H1 (cell line): ENCODE data around the gene GXYLT2. TPM values are rescaled to one million over a fixed set of nuclear protein-coding genes. Genes with fewer than 3 reads are reported as not detected.

Source experiments
- CTCF ChIA-PET: fragments of 300-600 bp; sonication (Branson Sonifier 250); formaldehyde crosslinking; loops from one replicate; lab custom pipeline; 2021; ENCODE audit not compliant: partially characterized antibody; lab: Charles Lee
- POLR2A ChIA-PET: fragments of 300-600 bp; sonication (Branson Sonifier 250); formaldehyde crosslinking; loops from one replicate; lab custom pipeline; 2021; ENCODE audit warnings: inconsistent platforms; ENCODE audit not compliant: partially characterized antibody; lab: Charles Lee
- DNase-seq, 2 experiments: peaks; one replicate each; pipeline versions ENCODE4 v3.0.0 to v3.0.0-alpha.2; 2010 to 2022; ENCODE audit warnings: low spot score in 2 of 2, low read depth in 1 of 2, mixed read lengths in 1 of 2
- FAIRE-seq: peaks from 2 replicates; lab custom pipeline; 2011; peaks lifted over from hg19 to GRCh38; lab: Jason Lieb, UNC
- H2AFZ ChIP-seq: 2 replicates; pipeline ENCODE4 v1.8.1; 2012; ENCODE audit warnings: low read length, inconsistent platforms
- H2AK5ac ChIP-seq: 2 replicates; pipeline ENCODE4 v1.6.1; 2013; ENCODE audit warnings: low read depth, low read length
- H2BK120ac ChIP-seq: replicated peaks from 2 replicates; pipeline ENCODE3; 2013; ENCODE audit warnings: low read depth, low read length, inconsistent platforms
- H2BK12ac ChIP-seq: 2 replicates; pipeline ENCODE4 v1.6.1; 2013; ENCODE audit warnings: low read depth, low read length
- H2BK15ac ChIP-seq: 2 replicates; pipeline ENCODE4 v1.6.1; 2013; ENCODE audit warnings: low read length
- H2BK20ac ChIP-seq: 2 replicates; pipeline ENCODE4 v1.6.1; 2013; ENCODE audit warnings: low read length
- H2BK5ac ChIP-seq: 2 replicates; pipeline ENCODE4 v1.6.1; 2013; ENCODE audit warnings: low read depth, low read length
- H3K14ac ChIP-seq: 2 replicates; pipeline ENCODE4 v1.6.1; 2013; ENCODE audit warnings: inconsistent platforms; ENCODE audit not compliant: insufficient read length
- H3K18ac ChIP-seq: 2 replicates; pipeline ENCODE4 v1.6.1; 2013; ENCODE audit warnings: low read length; ENCODE audit errors: extremely low read depth
- H3K23ac ChIP-seq: 2 replicates; pipeline ENCODE4 v1.6.1; 2013; ENCODE audit warnings: inconsistent platforms; ENCODE audit not compliant: insufficient read length
- H3K23me2 ChIP-seq: 2 replicates; pipeline ENCODE4 v1.6.1; 2013; ENCODE audit warnings: low read depth, low read length
- H3K27ac ChIP-seq: 2 replicates; pipeline ENCODE4 v1.6.1; 2011; ENCODE audit warnings: low read depth, low read length, inconsistent platforms
- H3K27me3 ChIP-seq, 4 experiments: replicated peaks in 1 of 4; 1 replicate in 1 of 4; 2 replicates in 3 of 4; pipeline versions ENCODE4 v1.6.1 to v1.8.1; 2011 to 2013; ENCODE audit warnings: low read length in 3 of 4, mild to moderate bottlenecking in 3 of 4, inconsistent platforms in 2 of 4, mixed read lengths in 2 of 4, moderate library complexity in 1 of 4; ENCODE audit not compliant: control insufficient read depth in 3 of 4, insufficient read depth in 3 of 4; ENCODE audit errors: extremely low read depth in 1 of 4
- H3K36me3 ChIP-seq, 4 experiments: 2 replicates each; pipeline versions ENCODE4 v1.6.1 to v1.8.1; 2011 to 2013; ENCODE audit warnings: mild to moderate bottlenecking in 4 of 4, low read length in 3 of 4, moderate library complexity in 2 of 4, control low read depth in 1 of 4, inconsistent platforms in 1 of 4; ENCODE audit not compliant: insufficient read depth in 4 of 4, control insufficient read depth in 2 of 4
- H3K4ac ChIP-seq: replicated peaks from 2 replicates; pipeline ENCODE3; 2013; ENCODE audit warnings: low read length, low read depth, mixed read lengths, inconsistent platforms; ENCODE audit not compliant: insufficient read length
- H3K4me1 ChIP-seq, 4 experiments: replicated peaks in 1 of 4; 1 replicate in 1 of 4; 2 replicates in 3 of 4; pipeline versions ENCODE4 v1.6.1 to v1.8.1; 2011 to 2013; ENCODE audit warnings: low read length in 3 of 4, inconsistent platforms in 2 of 4, mixed read lengths in 1 of 4; ENCODE audit not compliant: insufficient read depth in 4 of 4, control insufficient read depth in 3 of 4
- H3K4me2 ChIP-seq, 2 experiments: 2 replicates each; pipeline versions ENCODE4 v1.6.1 to v1.8.1; 2011 to 2013; ENCODE audit warnings: low read depth in 2 of 2, low read length in 2 of 2, control low read depth in 1 of 2, inconsistent platforms in 1 of 2, mild to moderate bottlenecking in 1 of 2; ENCODE audit not compliant: insufficient read depth in 1 of 2
- H3K4me3 ChIP-seq, 4 experiments: fragments of 200-600, 300-600 bp in 1 of 4; sonication (generic), shearing (Covaris generic), sonication (Bioruptor Twin) in 1 of 4; 2 replicates each; pipeline versions ENCODE4 v1.5.1 to v1.8.1; 2011 to 2016; ENCODE audit warnings: low read length in 4 of 4, low read depth in 3 of 4, control low read depth in 2 of 4, inconsistent platforms in 2 of 4, mild to moderate bottlenecking in 2 of 4, mixed read lengths in 1 of 4, moderate library complexity in 1 of 4; ENCODE audit not compliant: insufficient read depth in 2 of 4; ENCODE audit errors: extremely low read depth in 1 of 4
- H3K56ac ChIP-seq: replicated peaks from 2 replicates; pipeline ENCODE3; 2013; ENCODE audit warnings: low read depth, mild to moderate bottlenecking, mixed read lengths, low read length, inconsistent platforms; ENCODE audit not compliant: insufficient read length
- H3K79me1 ChIP-seq: 2 replicates; pipeline ENCODE4 v1.6.1; 2013; ENCODE audit warnings: low read depth, low read length, control low read depth
- H3K79me2 ChIP-seq, 2 experiments: 2 replicates each; pipeline versions ENCODE4 v1.6.1 to v1.8.1; 2012 to 2013; ENCODE audit warnings: low read length in 2 of 2, mild to moderate bottlenecking in 2 of 2, inconsistent platforms in 1 of 2; ENCODE audit not compliant: insufficient read depth in 2 of 2, control insufficient read depth in 1 of 2
- H3K9ac ChIP-seq, 4 experiments: replicated peaks in 1 of 4; 1 replicate in 1 of 4; 2 replicates in 3 of 4; pipeline versions ENCODE4 v1.6.1 to v1.8.1; 2011 to 2013; ENCODE audit warnings: low read depth in 3 of 4, low read length in 3 of 4, control low read depth in 2 of 4, mild to moderate bottlenecking in 2 of 4, moderate library complexity in 2 of 4, inconsistent platforms in 1 of 4; ENCODE audit errors: extremely low read depth in 1 of 4
- H3K9me3 ChIP-seq, 2 experiments: 2 replicates each; pipeline versions ENCODE4 v1.6.1 to v1.8.1; 2012 to 2013; ENCODE audit warnings: mild to moderate bottlenecking in 2 of 2, moderate library complexity in 2 of 2, control low read depth in 1 of 2, inconsistent platforms in 1 of 2, low read depth in 1 of 2, low read length in 1 of 2, mixed read lengths in 1 of 2; ENCODE audit not compliant: insufficient read depth in 2 of 2
- H4K20me1 ChIP-seq, 2 experiments: replicated peaks in 1 of 2; 2 replicates each; pipeline versions ENCODE3 to v1.8.1; 2011 to 2013; ENCODE audit warnings: inconsistent platforms in 2 of 2, low read length in 2 of 2, mild to moderate bottlenecking in 1 of 2; ENCODE audit not compliant: insufficient read depth in 2 of 2, control insufficient read depth in 1 of 2
- H4K5ac ChIP-seq: 2 replicates; pipeline ENCODE4 v1.6.1; 2013; ENCODE audit warnings: low read length, low read depth, mixed read lengths, inconsistent platforms; ENCODE audit not compliant: insufficient read length
- H4K8ac ChIP-seq: 2 replicates; pipeline ENCODE4 v1.8.0; 2013; ENCODE audit warnings: mild to moderate bottlenecking, moderate library complexity, low read length, inconsistent platforms; ENCODE audit not compliant: insufficient read depth; ENCODE audit errors: extremely low read depth
- H4K91ac ChIP-seq: replicated peaks from 2 replicates; pipeline ENCODE3; 2013; ENCODE audit warnings: low read length, mixed read lengths, inconsistent platforms; ENCODE audit not compliant: insufficient read length
- CREB1 ChIP-seq: IDR thresholded peaks from 2 replicates; pipeline ENCODE4 v1.6.1; 2012; ENCODE audit warnings: inconsistent platforms
- EP300 ChIP-seq, 2 experiments: IDR thresholded peaks; 1 replicate in 1 of 2; 2 replicates in 1 of 2; pipeline ENCODE4 v1.6.1; 2011 to 2012; ENCODE audit warnings: low read depth in 2 of 2, low read length in 2 of 2, mild to moderate bottlenecking in 2 of 2, borderline replicate concordance in 1 of 2, inconsistent platforms in 1 of 2, moderate library complexity in 1 of 2
- MAX ChIP-seq: IDR thresholded peaks from 2 replicates; pipeline ENCODE4 v1.6.1; 2012; ENCODE audit warnings: inconsistent platforms
- RNF2 ChIP-seq: fragments of 200-900, 300-1000 bp; sonication (generic); IDR thresholded peaks from 2 replicates; pipeline ENCODE4 v1.7.1; 2016; ENCODE audit warnings: borderline replicate concordance, low read depth, mild to moderate bottlenecking, antibody characterized with exemption, low read length; ENCODE audit not compliant: poor library complexity, severe bottlenecking; ENCODE audit errors: missing control alignments
- TAF1 ChIP-seq: IDR thresholded peaks from 2 replicates; pipeline ENCODE4 v1.6.1; 2011; ENCODE audit warnings: mild to moderate bottlenecking, low read depth, low read length
- WGBS, 2 experiments: shearing (Covaris generic) in 1 of 2; methylation state at CpG; one replicate each; pipeline versions ENCODE4 v1.1.6 to v1.1.7; 2013 to 2015; ENCODE audit warnings: low lambda C conversion rate in 2 of 2, mixed read lengths in 2 of 2, inconsistent platforms in 1 of 2, low coverage in 1 of 2, missing lambda C conversion rate in 1 of 2; ENCODE audit not compliant: insufficient replicate concordance in 2 of 2, insufficient coverage in 1 of 2, insufficient read length in 1 of 2; ENCODE audit errors: extremely low coverage in 1 of 2, missing lambda C conversion rate in 1 of 2; 5-methylcytosine and 5-hydroxymethylcytosine counted together
- polyA plus RNA-seq, 7 experiments: library from polyadenylated mRNA; depleted of rRNA in 3 of 7; stranded (reverse) in 5 of 7; unstranded in 2 of 7; fragments of >200 nt in 5 of 7; fragments of 200-250 nt in 2 of 7; gene quantifications; 1 replicate in 5 of 7; 2 replicates in 1 of 7; 4 replicates in 1 of 7; pipeline versions ENCODE4 v1.2.1 to v1.2.3, GENCODE V29; 2011 to 2013; ENCODE audit warnings: missing spikeins in 2 of 7, mixed read lengths in 2 of 7
- total RNA-seq: library from RNA; stranded (reverse); fragmentation: NEBNext Ultra II Directional; extraction: Animal tissue kit (Norgen Biotek cat#: 25700); gene quantifications from 2 replicates; pipeline ENCODE4 v1.2.1, GENCODE V29; 2021
- TF ChIP-seq, protein P1 (sequence below): IDR thresholded peaks from 2 replicates; pipeline ENCODE4 v1.6.1; 2012; ENCODE audit warnings: inconsistent platforms

Gene GXYLT2
- total and polyA plus RNA-seq, 2 of the 8 experiments (the other 6 are each of a cell fraction or from before 2014, with no cell fraction given), result 1.8 to 5.6 TPM

- peak; percentile 72 for FAIRE-seq
- H3K9ac ChIP-seq, result peak overlapping the region in 2 of 4 experiments; percentile 12 to 66; a peak in 2 of 7 replicates
- H3K4me3 ChIP-seq, result peak overlapping the region; percentile 51 to 75 (median 60)
- CTCF ChIA-PET, result interaction anchor here (0.6 to 3.3 kb wide), 6 partner anchors 12 to 614 kb away, joined by 3 to 7 read pairs (median 3); no protein-coding TSS in a partner anchor
- WGBS, 2 experiments, result 10% methylated on average over 21 of the region's 21 CpGs; no CpG with 5 or more reads in 1 of the 2 experiments
- H3K18ac ChIP-seq, result no peak overlapping the region
- no peak overlapping the region for H2BK5ac ChIP-seq
- H2AFZ ChIP-seq, result peak overlapping the region; percentile 67; the same call in 1 of the 2 replicates
- peaks cover 2 to 8% (median 6%) of the 10 kb centered on the region in 4 experiments; a peak in 6 of 7 replicates for H3K4me1 ChIP-seq
- 0 out of 2 replicates have a peak overlapping the region, but pooled peaks have one; percentile 24 for H2BK15ac ChIP-seq
- peaks cover 0 to 2% of the 10 kb centered on the region in 2 experiments for H4K20me1 ChIP-seq
- no peak overlapping the region for H3K4ac ChIP-seq
- H2BK120ac ChIP-seq, result no peak overlapping the region
- peak; percentile 17 to 53 for DNase-seq
- TF ChIP-seq EP300 (IDR thresholded peaks at IDR 0.05; ENCODE audit: borderline replicate concordance in 1 of 2, low read depth in 2 of 2, low read length in 2 of 2), result no peak
- TF ChIP-seq TAF1, result peak; percentile 6; the same call in 1 of the 2 replicates
- TF ChIP-seq CREB1, result no peak
- TF ChIP-seq MAX, result peak; percentile 50
- TF ChIP-seq, protein P1, sequence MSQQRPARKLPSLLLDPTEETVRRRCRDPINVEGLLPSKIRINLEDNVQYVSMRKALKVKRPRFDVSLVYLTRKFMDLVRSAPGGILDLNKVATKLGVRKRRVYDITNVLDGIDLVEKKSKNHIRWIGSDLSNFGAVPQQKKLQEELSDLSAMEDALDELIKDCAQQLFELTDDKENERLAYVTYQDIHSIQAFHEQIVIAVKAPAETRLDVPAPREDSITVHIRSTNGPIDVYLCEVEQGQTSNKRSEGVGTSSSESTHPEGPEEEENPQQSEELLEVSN, result peak; percentile 43; the same call in 1 of the 2 replicates
- TF ChIP-seq RNF2, result no peak
- peak overlapping the region; percentile 77 to 81 for H3K4me2 ChIP-seq
- no peak overlapping the region for H3K27ac ChIP-seq
- peaks cover 6% of the 10 kb centered on the region for H3K23me2 ChIP-seq
- no peak overlapping the region for H2BK20ac ChIP-seq
- H3K14ac ChIP-seq, result no peak overlapping the region
- no peaks in the 10 kb centered on the region for H3K36me3 ChIP-seq
- H3K56ac ChIP-seq, result no peak overlapping the region
- no peak overlapping the region for H4K8ac ChIP-seq
- peaks cover 0 to 37% (median 18%) of the 10 kb centered on the region in 4 experiments; a peak in 5 of 7 replicates for H3K27me3 ChIP-seq
- POLR2A ChIA-PET, result interaction anchor here (1.2 to 2.2 kb wide), 3 partner anchors 11 to 167 kb away, joined by 4 to 8 read pairs (median 6); partner anchors contain the start of gene PPP4R2
- H4K91ac ChIP-seq, result no peak overlapping the region
- no peak overlapping the region for H2AK5ac ChIP-seq
- no peak overlapping the region for H3K23ac ChIP-seq
- no peaks in the 10 kb centered on the region for H3K79me1 ChIP-seq
- H3K79me2 ChIP-seq, result no peaks in the 10 kb centered on the region
- H4K5ac ChIP-seq, result no peak overlapping the region
- no peaks in the 10 kb centered on the region for H3K9me3 ChIP-seq
- H2BK12ac ChIP-seq, result no peak overlapping the region
These were observed 882 bp downstream of the GXYLT2 start for GRCh38 chr3:72888546-72889309.
